Lung microvascular endothelial cell (primary cell): ENCODE measurements around the gene MORN2. TPM values are rescaled to one million over a fixed set of nuclear protein-coding genes. Genes with fewer than 3 reads are reported as not detected.

Source experiments
- DNase-seq, 2 donors: peaks; one replicate each; pipeline versions ENCODE4 v3.0.0 to v3.0.0-alpha.2; 2010; ENCODE audit warnings: low read depth in 2 of 2
- total RNA-seq: library from RNA; depleted of rRNA; stranded (reverse); fragments of >200 nt; gene quantifications from 2 replicates; pipeline ENCODE4 v1.2.1, GENCODE V29; 2014

MORN2 gene
- total RNA-seq, 1 donor from 2014 or later: 8.3 TPM

DNA sequence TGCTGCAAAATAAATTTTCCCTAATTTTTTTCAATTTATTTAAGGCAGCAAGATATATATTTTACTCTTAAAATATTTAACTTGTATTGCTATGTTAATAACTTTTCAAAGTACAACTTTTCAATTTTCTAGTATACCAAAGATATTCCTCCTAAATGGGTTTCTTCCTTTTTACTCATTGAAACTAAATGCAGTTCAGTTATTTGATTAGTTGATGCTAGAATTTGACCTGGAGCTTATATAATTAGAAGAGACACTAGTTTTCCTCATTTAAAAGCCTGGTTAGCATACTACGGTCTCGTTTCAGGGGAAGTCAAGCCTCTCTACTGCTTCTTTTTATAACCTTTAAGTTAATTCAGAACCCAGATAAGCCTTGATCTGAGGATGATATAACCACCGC, 13.8 kb downstream of the MORN2 start, which contains the start of gene ARHGEF33:
Gene ARHGEF33, plus strand, starts transcription at position 301 of the 400 bp plus-strand sequence. CDS start 29,573 bp downstream, outside the sequence.
- DNase-seq: no peak

GRCh38 chr2:38892819-38893218, 17.0 kb downstream of the MORN2 start:
- no peak for DNase-seq

GRCh38 chr2:38898256-38898655, 22.5 kb downstream of the MORN2 start:
- no peak for DNase-seq

GRCh38 chr2:38900726-38901125, 24.9 kb downstream of the MORN2 start:
- DNase-seq: no peak

DNA sequence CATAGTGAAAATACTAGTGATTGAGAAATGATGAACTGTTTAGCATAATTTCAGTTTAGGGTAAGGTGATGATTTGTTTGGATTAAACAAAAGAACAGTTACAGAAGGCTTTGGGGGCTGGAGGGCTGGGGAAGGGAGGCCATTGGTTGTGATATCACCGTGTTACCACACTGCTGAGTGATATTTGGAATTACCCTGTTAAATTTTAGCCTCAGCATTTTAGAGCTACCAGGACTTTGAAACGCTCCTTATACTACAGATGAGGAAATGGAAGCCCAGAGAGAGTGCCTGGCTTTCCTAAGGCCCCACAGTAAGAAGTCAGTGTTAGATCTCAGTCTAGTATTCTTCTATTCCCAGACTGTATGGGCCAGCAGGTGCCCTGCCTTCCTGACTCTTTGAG, 29.5 kb downstream of the MORN2 start:
- DNase-seq: no peak

DNA sequence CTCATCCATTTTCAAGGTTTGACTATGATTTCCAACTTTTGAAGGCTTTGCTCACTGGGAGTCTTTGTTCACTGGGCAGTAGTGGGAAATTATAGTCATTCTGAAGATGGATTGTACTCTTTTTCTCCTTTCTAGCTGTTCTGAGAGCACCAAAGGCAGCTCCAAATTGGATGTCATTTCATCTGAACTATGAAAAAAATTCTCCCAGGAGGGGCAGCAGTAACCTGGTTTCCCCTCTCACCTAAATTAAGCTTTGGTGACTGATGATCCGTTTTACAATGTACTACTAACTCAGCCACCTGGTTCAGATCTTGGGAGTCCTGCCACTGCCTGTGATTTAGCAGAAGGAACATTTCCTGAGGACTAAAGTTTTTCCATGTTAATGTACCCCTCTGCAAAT, 31.5 kb downstream of the MORN2 start:
- no peak for DNase-seq

GRCh38 chr2:38907743-38908562, 32.2 kb downstream of the MORN2 start:
- no peak for DNase-seq

- no peak for DNase-seq
Observed at GRCh38 chr2:38909872-38910271, 34.1 kb downstream of the MORN2 start.

DNA sequence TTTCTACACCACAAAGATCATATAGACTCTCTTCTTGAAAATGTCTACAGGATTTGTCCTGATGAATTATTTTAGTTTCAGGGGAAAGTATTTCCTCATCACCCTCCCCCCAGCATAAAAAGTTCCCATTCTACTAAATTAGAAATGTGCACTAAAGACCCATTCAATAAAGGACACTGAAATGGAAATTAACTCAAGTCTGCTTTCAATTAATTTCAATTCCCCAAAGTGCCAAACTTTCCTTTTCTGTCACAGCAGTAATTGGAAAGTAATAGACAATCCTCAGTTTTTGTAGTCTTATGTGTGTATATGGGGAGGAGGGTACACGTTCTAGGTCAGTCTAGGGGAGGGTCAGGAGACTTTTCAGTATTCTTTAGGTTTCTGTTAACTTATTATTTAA, 35.4 kb downstream of the MORN2 start:
- no peak for DNase-seq

DNA sequence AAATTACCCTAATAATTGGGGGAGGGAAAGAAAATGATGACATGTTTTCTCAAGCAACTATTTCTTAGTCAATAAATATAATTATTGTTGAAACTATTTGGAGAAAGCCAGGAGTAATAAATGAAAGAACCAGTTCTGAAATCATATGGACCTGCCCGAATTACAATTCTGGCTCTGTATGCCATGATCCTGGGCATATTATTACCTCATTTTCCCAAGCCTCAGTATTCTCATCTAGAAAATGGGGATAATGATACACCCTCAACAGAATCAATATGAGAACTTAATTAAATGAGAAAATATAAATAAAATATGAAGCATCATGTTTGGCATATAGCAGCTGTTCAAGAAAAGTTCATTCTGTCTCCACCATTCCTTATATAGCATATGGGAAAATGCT, 36.8 kb downstream of the MORN2 start:
- no peak for DNase-seq

DNA sequence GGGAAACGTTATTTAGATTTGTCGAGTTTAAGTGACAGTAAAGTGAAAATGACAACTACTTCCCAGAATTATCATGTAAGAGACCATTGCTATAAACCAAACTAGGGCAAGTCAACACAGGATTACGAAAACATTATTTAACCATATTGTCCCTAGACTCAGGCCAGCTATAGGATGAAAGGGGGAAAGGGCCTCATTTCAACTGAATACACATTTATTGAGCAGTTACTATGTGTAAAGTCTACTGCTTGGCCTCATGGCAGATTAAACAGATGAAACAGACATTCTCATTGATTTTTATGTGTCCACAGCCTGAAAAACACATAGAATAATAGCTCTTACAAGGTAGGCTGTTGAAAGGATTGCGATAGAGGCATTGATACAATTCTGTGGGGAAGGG, 46.6 kb downstream of the MORN2 start:
- no peak for DNase-seq

DNA sequence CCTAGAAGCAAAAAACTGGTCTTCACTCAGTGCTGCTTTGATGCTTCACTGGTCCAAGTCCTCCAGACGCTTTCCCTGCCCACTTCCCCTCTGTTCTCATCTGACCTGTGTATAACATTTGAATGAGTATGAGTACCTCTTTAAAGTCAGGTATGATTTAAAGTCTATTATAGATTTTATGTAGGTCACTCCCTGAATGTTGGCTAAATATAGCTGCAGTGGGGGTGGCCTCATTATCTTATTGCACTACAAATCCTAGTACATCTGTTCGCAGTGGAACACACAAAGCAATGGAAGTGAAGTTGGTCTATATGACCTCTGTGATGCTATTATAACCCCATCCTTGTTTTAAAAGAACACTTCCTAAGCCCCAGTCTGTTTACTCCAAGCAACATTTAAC, 47.1 kb downstream of the MORN2 start:
- no peak for DNase-seq

DNA sequence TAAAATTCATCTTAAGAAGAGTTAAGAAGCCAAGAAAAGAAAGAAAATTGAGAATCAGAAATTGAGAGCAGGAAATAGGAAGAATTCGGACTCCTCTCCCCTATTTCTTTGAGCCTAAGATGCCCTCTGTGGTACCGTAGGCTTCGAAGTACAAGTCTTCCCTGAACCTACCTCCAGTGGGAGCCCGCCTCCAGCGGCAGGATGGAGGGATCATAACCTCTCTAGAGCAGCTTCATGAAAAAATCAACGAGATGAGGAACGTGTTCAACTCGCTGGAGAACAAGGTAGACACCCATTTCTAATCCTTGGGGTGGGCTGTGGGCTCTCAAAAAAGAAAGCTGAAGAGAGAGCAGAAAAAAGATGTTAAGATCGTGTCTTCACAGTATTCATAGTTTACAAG, 50.2 kb downstream of the MORN2 start:
- no peak for DNase-seq

GRCh38 chr2:38930600-38930999, 54.8 kb downstream of the MORN2 start:
- DNase-seq: no peak

Other genes with a start within 250 kb of the MORN2 start
- gene GALM, start 209.9 kb upstream of the MORN2 start, total RNA-seq: 4.1 and 4.4 TPM in 2 replicates
- 73.0 and 90.3 TPM in 2 replicates for gene SRSF7, start 124.6 kb upstream of the MORN2 start, total RNA-seq
- 6.1 and 11.5 TPM in 2 replicates for gene GEMIN6, start 97.8 kb upstream of the MORN2 start, total RNA-seq
- 9.1 and 10.9 TPM in 2 replicates for gene DHX57, start within 50 bp of the MORN2 start, total RNA-seq
- gene ARHGEF33, start 13.9 kb downstream of the MORN2 start, total RNA-seq: under 0.01 TPM in 1 of 2 replicates, not detected in the other
- 5.9 and 7.3 TPM in 2 replicates for gene SOS1, start 245.1 kb downstream of the MORN2 start, total RNA-seq